NCI-H748 treated with DMSO at 0.1 percent for 48 hours (cell line): ENCODE measurements around the gene FOXP1.

Experiments used
- DNase-seq: peaks from one replicate; lab custom pipeline; 2025; lab: John Stamatoyannopoulos, UW

FOXP1 gene

DNA sequence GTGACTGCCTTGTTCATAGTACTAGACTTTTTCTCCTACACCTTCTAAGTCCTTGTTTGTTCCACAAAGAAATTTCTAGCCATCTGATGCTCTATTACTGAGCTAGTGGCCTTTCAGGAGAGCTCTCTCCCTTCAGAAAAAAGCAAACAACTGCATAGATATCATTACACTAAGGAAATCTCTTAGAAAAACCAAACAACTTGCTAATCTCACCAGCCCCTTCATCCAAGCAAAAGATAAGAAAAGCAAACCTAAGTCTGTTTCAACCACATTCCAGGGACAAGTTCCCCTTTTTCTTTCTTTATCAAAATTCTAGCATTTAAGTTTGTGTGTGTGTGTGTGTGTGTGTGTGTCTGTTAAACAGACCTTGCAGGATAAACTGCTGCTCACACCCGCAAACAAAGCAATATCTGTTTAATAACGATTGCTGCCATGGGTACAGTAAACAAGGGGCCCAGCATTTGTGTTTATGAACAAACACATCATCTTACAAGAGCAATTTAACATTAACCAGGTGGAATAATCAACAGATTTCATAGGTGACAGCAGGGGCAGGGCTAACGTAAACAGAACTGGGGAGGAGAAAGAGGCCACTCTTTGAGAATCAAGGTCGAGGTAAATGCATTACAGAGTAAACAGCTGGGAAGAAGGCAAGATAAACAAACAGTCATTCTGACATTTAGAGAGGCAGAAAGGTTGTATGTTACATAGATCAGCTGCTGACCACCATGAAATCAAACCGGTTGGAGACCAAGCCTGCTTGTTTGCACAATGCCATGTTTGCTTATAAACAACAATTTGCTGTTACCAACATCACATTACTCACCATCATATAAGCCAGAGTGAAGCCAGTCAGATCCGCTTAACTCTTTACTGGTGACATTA, 375.1 kb downstream of the FOXP1 start:
- DNase-seq = peak; percentile 96

DNA sequence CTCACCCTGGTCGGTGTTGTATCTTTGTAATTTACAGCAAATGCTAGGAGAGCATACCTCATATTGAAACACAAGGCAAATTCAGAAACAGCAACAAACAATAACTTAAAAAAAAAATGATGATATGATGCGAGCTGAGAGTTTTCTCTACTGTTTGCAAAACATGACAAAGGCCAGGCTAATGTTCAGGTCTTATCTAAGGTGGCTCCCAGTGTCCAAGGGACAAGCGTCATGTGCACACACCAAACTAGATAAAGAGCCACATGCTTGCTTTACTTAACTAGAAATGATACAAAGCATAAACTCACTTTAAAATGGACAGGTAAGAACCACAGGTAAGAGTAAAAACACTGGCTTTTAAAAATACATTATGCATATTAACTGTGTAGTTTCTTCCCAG, 375.9 kb downstream of the FOXP1 start:
- DNase-seq = peak; percentile 28

DNA sequence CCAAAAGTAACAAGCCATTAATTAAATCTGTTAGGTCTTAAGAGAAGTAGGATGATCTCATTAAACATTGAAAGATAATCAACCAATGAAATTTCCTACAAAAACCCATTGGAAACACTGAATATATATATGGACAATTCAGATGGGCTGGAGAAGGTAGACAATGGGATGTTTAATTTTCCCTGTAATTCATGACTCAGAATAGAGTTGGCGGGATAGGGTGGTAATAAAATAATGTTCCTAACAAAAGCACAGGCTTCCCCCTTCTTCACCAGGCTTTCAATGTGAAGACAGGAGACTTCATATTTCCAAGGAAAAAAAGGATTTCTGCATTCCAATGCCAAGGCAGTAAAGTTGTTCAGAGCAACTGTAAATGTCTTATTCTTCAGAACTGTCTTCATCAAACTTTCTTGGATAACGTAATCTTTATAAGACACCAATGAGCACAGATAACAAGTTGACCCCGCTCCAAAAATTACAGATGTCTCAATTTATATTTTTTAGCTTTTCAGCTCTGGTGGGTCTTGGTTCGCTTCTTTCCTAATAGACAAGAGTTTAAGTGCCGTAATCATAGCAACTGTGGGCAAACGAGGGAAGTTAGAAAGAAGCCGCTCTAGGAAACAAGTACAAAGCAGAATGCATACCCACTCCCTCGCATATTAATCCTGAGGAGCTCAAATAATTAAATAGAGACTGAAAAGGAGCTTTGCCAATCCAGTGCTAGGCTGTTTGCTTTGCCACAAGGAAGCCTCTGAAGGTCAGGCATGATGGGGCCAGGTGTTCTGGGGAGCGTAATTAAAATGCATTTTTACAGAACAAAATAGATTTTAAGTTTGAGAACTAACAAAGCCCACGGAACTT, 377.0 kb downstream of the FOXP1 start:
- peak; percentile 40 for DNase-seq

DNA sequence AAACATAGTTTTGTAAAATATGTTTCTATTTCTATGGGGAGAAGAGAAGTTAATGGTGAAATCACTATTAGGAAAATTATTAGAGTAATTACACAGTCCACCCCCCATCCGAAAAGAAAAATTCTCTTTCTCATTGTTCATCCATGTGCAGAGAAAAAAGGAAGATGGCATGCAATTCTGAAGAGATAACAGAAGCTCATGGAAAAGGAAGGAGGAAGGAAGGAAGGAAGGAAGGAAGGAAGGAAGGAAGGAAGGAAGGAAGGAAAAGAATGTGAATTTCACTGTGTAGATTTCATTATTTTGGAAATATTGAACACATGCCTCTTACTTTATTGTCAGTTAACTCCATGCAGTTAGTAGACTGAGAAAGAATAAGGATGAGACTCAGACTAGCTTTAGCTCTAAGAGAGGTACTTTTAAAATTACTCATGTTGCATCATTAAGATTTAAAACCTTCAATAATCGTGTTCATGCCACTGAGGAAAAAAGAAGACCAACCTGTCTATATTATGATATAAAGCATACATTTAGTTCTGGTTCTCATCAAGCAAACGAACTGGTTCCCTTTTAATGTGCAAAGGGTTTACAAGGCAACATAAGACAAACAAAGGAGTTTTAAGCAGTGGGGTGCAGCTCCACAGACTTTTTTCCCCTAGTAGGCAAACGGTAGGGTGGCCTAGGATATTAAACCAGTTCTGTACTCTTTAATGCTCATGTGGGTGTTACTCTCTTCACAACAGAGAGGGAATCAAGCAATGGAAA, 379.6 kb downstream of the FOXP1 start:
- DNase-seq = no peak

DNA sequence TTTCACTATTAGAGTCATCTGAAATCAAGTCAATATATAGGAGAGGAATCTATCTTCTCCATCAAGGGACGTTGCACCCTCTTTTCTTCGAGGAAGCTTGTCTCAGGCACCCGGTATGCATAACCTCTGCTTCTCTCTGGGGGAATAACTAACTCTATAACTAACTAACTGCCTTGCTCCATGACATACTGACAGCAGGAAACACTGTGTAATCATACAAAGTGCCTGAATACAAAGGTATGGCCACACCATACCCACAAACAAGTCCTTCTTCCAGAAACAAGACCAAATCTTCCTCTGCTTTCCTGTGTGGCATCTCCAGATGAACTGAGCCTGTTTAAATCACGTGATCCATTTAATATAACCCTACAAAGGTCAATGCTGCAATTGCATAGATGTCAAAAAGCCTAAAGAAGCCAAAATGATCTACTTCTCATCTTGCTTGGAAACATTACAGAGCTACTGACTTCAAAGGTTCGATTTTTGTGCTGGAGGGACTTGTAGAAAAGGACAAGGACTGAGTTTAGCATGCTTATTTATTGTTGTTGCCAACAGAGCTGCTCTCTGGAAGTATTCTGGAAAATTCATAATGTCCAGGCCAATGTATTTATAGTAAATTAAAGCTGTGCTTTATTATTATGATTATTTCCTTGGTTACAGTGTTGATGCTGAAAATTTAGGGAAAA, 380.5 kb downstream of the FOXP1 start:
- no peak for DNase-seq

DNA sequence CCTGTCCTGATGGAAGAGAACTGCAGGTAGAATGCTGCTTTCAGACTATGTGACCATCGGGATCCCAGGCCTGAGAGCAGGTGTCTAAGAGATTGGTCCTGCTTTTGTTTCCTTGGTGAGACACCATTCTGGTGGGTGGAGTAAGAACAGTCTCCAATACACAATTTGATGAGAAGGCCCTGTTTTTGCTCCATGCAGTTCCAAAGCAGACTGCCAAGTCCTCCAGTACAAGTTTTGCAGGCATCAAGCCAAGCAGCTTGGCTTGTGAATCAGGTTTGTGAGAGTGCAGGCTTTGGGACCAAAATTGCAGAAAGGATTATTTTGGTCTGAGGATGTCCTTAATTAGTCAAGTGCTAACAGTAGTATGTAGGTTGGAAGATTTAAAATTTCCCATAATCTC, 381.6 kb downstream of the FOXP1 start:
- DNase-seq = no peak

DNA sequence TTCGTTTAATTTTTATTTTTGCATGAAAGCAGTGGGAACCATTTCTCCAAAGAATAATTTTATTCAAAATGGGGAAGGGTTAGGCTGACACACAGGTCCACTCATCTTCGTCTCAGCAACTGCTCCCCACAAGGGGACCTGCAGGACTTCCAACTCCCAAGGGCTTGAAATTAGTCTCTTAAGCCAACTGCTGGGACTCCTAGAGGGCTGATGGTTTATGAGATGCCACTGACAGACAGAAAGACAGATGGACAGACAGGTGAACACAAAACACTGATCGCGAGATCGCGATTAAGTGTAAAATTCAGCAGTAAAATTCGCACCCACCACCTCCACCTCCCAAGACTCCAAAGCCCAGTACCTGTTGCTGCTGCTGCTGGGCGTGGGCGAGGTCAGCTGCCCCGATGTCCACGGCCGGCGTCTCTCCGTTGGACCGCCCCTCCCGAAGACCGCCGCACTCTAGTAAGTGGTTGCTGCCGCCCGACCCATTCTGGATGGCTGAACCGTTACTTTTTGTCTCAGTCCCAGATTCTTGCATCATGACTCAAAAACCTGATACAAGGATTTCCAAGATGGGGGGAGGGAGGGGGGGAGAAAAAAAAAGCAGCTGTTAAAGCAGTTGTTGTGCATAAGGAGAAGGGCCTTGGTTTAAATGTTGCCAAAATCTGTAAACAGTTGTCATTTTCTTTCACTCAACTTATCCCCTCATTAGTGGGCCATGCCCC, 385.5 kb downstream of the FOXP1 start:
- no peak for DNase-seq

DNA sequence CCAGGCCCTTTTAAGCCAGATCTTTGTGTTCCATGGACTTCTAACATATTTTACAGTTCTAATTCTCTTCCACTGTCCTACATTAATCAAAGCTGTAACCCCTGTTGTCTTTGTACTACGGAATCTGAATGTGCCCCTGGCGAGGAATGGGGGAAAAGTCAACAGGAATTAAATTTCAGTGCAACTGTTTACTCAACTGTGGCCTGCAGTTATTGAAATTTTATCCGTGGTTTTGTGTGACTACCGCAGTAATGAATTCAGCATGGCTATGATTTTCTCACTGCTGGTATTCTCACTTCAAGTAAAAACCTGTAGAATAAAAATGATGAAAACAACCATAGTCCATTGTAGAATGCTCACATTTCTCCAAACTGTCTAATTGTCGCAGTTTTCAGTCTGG, 388.0 kb downstream of the FOXP1 start:
- DNase-seq = peak; percentile 66

DNA sequence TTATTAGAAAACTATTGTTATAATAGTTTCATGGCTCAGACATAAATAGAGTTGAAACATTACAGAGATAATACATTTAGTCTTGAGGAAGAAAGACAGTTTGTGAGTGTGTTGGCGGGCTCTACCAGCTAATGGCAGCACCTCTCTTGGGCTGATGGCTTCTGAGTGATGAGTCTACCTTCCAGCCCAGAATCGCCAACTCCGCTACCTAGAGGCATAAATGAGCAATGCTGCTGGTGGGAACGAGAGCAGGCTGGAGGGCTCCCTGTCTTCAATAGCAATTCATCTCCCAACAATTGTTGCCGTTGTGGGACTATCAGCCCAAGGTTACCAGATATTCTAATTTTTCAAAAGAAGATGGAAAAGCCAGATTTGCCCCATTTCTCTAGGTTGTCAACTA, 388.7 kb downstream of the FOXP1 start:
- no peak for DNase-seq

DNA sequence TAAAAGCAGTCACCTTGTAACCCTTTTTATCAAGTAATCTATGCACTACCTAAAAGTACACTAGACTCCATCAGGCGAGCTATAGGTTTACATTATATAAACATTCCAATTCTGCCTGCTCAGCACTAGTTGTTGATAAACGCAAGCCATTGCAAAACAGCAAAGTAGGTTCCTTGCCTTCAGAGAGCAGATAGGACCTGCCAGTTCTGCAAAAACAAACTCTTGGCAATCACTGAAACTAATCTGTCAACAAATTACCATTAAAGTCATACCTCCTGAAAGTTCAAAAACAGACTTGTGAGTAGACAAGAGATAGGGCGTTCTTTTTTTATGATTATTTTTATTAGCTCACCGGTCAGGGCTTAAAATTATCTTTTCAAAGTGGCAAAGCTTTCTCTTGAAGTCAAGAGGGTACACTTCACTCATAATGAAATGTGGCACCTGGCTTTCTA, 392.5 kb downstream of the FOXP1 start:
- no peak for DNase-seq

DNA sequence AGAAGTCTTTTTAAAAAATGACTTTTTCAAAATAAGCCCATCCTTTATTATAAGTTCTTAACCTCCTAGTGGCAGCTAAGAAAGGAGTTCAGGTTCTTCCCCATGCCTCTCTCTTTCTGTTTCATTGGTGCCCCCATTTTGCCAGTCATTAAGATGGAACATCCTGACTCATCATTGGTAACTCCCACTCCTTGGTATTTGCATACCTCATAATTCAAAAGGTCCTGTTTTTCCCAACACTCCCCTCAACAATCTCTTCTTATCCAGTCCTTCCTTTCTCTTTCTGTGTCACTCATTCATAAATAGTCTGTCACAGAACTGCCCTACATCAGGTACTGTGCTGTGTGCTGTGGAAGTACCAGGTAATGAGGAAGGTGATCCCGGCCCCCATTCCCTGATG, 394.0 kb downstream of the FOXP1 start:
- DNase-seq = no peak

DNA sequence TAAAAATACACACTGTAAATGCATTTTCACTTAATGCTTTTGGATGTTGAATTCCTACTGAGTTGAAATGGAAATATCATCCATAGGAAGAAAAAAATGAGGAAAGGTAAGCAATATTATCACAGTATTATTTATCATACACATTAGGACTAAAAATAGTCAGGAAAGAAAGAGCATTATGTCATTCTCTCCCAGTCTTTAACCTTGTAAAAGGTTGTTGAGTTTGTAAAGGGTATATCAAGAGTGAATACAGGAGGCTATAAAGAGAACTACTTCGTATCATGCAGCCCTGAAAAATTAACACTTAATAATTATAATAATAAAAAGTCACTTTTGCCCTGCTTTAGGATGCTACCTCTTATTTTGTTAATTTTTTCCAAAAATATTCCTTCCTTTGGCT, 395.8 kb downstream of the FOXP1 start:
- DNase-seq = no peak

DNA sequence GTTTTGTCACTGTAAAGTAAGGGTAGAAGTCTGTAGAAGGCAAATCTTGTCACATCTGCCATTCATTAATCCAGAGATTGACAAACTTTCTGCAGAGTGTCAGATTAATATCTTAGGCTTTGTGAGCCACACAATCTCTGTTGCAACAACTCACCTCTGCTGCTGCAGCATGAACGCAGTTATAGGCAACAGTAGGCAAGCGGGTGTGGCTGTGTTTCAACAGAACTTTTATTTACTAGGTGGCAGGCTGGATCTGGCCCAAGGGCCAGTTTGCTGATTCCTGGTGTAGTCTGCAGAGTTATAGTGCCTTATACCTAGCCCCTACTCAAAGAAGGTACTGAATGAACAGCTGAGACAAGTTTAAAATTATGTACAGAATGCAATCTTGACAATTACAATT, 396.7 kb downstream of the FOXP1 start:
- no peak for DNase-seq

DNA sequence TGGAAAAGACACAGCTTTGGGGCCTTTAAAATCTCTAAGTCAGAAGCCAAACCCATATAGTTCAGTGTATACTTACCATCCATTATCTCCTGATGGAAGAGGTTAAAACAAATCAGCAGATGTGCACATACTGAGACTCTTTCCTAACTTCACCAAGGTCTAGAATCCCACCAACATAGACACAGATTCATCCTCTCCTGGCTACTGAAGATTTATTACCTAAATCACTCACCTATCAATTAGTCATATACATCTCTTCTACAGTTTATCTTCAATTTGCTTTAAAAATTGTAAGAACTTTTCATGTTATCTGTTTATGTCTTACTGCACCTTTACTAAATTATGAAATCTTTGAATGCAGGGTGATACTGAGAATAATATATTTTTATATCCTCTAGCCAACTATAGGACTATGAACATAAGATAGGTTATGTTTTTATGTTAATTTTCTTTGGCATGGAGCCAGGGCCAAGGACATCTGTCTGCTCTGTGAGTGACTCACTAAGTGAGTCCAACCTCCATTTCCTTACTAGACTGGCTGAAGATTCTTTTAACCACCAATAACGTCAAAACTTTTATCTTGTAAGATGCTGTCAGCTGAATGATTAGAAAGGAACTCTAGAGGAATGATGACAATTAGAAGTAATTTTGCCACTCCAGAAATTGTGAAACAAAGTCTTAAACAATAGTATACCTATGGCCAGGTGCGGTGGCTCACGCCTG, 397.6 kb downstream of the FOXP1 start:
- DNase-seq = no peak

DNA sequence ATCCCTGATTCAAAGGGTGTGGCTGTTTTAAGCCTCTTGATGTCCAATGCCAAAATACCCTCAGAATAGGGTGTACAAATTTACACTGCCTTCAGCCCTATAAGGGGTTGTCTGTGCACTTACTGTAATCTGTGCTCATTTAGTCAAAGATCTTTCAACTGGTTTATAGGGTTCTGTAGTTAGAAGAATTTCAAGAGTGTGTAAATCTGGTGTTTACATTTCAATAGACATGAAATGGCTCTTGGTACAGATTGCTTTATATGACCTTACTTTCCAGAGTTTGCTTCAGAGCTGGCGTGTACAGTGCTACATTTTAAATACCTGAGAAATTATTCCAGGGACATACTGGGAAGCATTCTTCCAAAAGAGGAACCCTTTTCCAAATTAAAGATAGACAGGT, 399.3 kb downstream of the FOXP1 start:
- DNase-seq = no peak

DNA sequence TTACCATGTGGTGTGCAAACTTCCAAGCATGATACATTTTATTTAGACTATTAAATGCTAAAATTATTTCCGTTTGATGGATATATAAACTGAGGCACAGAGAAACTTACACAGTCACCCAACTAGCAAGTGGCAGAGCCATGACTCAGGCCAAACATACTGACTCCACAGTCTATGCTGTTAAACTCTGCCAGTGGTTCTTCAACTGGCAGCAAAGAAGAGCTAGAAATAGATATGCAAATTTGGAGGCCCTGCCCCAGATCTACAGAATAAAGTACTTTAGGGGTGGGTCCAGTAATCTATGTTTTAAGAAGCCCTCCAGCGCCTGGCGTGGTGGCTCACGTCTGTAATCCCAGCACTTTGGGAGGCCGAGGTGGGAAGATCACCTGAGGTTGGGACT, 400.0 kb downstream of the FOXP1 start:
- no peak for DNase-seq

DNA sequence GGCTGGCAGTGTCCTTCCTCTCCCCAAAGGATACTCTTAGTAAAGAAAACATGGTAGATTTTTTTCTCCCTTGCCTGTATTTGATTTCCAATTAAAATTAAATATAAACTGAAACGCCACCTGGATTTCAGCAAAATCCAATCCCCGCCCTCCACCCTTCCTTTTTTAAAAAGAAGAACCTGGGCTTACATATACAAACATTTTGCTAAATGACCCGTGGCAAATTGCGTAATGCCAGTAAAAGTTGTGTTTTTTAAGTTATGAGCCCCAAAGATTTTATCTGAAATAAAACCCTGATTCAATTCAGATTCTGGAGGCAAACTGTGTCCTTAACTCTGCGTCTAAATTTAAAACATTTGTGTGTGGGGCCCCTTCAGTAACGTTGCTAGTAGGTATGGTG, 403.0 kb downstream of the FOXP1 start:
- no peak for DNase-seq

DNA sequence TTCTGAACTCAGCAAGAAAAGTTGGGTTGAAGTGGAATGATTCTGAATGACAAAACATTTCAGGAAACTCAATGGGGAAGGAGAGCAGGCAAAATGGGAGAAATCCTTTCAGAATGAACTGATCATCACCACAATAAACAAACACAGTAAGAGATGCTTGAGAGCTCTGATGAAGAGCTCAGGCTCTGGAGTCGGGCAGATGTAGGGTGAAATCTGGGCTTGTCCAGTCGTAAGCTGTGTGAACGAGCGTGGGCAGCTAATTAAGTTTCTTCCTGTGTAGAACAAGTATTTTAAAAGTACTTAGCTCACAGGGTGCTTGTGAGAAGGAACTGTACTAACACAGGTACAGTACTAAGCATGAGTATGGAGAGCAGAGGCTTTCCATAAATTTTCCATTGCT, 406.2 kb downstream of the FOXP1 start:
- no peak for DNase-seq

DNA sequence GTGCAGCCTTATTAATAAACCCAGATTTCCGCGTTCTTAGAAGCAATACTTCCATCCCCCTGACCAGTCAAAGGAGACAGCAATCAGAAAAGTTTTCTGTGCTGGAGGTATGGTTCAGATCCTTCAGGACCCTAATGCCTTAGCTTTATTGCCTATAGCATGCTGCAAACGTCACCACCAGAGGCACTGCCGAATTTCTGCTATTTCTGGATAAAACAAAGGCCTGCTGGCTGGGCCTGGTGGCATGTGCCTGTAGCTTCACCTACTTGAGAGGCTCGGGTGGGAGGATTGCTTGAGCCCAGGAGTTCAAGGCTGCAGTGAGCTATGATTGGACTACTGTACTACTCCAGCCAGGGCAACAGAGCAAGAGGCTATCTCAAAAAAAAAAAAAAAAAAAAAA, 407.2 kb downstream of the FOXP1 start:
- no peak for DNase-seq

DNA sequence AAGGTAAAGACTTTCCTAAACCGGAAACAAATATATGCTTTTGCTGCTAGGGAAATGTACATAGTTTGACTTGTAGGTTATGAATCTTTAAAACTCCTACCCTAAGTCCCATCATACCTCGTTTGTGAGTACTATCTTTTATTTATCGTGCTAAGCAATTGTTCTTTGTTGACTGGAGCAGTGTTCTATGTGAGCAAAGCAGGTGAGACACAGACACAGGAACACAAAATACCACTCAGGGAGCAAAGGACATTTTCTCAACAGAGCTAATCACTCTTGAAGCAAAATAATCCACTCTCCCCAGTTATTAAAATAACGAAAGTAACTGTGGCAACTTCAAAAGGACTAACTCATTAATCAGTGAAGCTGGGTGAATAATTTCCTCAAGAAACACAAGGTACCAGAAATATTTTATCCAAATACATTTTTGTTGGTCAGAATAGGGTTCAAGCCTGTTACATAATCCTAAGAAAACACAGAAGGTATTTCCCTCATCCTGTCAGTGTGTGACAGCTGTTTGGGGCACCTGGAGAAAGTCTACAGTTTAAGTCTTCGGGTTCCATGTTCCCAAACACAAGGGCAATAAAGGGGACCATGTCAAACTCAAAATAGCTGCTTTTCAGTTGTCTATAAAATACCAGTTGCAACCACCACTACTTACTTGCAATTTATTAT, 407.7 kb downstream of the FOXP1 start:
- DNase-seq = peak; percentile 8
